Astrocyte of the spinal cord (primary cell): Measurements from ENCODE around the gene ATP9B.

ENCODE experiments used
- DNase-seq: peaks from one replicate; pipeline ENCODE4 v3.0.0; 2011; ENCODE audit warnings: low read depth, low spot score
- H3K4me3 ChIP-seq: 2 replicates; pipeline ENCODE4 v1.5.1; 2011; ENCODE audit warnings: low read depth, mild to moderate bottlenecking, low read length, moderate library complexity
- in situ Hi-C: cut with HindIII; loops from 2 replicates; pipeline ENCODE4 v1.10.0; 2017; ENCODE audit warnings: low sequenced_read_pairs
- TF ChIP-seq, protein P1 (sequence below): IDR thresholded peaks from 2 replicates; pipeline ENCODE4 v1.5.1; 2012; ENCODE audit warnings: low read depth, mild to moderate bottlenecking, low read length, inconsistent platforms

Gene ATP9B

DNA sequence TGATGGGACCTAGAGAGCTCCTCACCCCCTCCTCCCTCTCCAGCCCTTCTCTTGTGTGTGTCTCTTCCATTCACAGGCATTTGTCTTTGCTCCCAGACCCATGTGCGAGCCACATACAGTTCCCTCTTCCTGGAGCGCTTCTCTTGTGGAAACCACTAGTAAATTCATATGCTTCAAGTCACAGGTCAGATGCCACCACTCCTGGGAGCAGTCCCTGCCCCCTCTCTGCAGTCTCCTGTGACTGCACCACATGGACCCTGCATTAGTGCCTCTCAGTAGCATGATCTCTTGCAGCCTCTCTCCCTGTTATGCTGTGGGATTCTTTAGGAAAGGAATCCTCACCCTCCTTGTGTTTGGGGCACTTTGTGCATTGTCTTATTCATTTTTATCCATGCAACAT is 230.1 kb downstream of the ATP9B start:
- DNase-seq = no peak
- no peak overlapping the region for H3K4me3 ChIP-seq
- TF ChIP-seq, protein P1, sequence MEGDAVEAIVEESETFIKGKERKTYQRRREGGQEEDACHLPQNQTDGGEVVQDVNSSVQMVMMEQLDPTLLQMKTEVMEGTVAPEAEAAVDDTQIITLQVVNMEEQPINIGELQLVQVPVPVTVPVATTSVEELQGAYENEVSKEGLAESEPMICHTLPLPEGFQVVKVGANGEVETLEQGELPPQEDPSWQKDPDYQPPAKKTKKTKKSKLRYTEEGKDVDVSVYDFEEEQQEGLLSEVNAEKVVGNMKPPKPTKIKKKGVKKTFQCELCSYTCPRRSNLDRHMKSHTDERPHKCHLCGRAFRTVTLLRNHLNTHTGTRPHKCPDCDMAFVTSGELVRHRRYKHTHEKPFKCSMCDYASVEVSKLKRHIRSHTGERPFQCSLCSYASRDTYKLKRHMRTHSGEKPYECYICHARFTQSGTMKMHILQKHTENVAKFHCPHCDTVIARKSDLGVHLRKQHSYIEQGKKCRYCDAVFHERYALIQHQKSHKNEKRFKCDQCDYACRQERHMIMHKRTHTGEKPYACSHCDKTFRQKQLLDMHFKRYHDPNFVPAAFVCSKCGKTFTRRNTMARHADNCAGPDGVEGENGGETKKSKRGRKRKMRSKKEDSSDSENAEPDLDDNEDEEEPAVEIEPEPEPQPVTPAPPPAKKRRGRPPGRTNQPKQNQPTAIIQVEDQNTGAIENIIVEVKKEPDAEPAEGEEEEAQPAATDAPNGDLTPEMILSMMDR = no peak
- in situ Hi-C loops = no loop called here

DNA sequence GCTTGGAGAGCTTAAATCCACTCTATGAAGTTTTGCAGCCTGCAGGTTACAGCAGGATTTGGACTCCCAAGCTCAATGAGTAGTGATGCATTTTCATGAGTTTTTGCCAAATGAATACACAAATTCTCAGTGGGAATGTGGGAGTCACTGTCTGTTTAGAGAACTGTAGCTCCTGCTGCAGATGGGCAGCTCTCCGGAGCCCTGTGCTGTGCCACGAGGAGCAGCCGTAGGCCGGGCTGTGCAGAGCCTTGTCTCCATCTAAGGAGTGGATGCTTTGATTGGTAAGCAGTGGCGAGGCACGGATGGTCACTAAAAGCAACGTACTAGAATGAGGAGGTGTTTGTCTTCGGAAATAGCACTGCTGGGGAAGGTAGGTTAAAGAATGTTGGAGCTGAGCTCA is 230.5 kb downstream of the ATP9B start:
- TF ChIP-seq, protein P1 = no peak
- H3K4me3 ChIP-seq = no peak overlapping the region
- in situ Hi-C loops = no loop called here

DNA sequence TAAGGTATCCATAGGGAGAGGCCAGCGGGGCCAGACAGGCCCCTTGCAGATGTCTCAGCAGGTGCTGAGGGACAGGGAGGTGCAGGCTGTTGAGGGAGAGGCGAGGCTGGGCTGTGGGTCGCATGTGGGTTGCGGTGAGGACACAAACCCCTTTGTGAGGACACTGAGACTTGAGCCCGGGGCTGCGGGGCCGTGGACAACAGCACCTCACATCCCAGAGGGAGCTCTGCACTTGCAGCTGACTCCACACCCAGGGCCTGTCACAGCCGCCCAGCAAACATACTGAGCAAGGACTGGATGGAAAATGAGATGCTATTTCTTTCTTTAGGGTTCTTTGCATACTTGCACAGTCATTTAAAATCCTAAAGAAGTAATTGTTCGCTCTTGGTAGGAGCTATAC is 231.2 kb downstream of the ATP9B start:
- no peak for DNase-seq
- H3K4me3 ChIP-seq = no peak overlapping the region
- TF ChIP-seq, protein P1 = no peak
- in situ Hi-C loops = no loop called here

More for the DNA sequence above, 230.5 kb downstream of the ATP9B start:
- no peak for DNase-seq

DNA sequence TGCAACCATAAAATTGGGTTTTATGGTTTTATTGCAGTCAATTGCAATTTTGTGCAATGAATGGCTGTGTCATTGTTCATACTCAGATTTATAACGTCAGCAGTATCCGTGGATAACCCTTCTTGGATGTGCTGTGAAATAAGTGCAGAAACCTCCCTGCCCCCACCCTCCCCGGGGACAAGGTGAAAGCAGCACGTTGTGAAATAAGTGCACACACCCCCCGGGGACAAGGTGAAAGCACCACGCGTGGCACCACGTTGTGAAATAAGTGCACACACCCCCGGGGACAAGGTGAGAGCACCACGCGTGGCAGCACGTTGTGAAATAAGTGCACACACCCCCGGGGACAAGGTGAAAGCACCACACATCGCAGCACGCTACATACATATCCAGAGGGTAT is 232.9 kb downstream of the ATP9B start:
- in situ Hi-C loops = no loop called here
- TF ChIP-seq, protein P1 = no peak

DNA sequence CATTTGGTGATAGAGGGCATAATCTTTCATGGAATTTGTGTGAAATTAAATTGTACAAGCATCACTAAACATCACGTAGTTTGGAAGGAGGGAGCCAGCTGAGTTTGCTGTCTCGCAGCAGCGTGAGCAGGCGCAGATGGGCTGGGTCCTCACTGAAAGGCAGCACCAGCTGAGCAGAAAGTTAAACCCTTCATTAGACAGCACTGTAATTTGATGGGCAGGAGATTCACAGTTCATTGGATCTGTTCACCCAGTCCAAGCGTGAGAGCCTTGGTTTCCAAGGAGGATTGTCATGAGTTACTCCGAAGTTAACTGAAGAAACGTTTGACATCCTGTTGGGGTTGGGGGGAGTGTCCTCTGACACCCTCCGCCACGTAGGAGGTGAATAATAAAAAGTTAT is 236.7 kb downstream of the ATP9B start:
- TF ChIP-seq, protein P1 = no peak
- no peak overlapping the region for H3K4me3 ChIP-seq
- in situ Hi-C loops = no loop called here
- no peak for DNase-seq

More for the DNA sequence above, 232.9 kb downstream of the ATP9B start:
- DNase-seq = no peak
- H3K4me3 ChIP-seq = no peak overlapping the region

DNA sequence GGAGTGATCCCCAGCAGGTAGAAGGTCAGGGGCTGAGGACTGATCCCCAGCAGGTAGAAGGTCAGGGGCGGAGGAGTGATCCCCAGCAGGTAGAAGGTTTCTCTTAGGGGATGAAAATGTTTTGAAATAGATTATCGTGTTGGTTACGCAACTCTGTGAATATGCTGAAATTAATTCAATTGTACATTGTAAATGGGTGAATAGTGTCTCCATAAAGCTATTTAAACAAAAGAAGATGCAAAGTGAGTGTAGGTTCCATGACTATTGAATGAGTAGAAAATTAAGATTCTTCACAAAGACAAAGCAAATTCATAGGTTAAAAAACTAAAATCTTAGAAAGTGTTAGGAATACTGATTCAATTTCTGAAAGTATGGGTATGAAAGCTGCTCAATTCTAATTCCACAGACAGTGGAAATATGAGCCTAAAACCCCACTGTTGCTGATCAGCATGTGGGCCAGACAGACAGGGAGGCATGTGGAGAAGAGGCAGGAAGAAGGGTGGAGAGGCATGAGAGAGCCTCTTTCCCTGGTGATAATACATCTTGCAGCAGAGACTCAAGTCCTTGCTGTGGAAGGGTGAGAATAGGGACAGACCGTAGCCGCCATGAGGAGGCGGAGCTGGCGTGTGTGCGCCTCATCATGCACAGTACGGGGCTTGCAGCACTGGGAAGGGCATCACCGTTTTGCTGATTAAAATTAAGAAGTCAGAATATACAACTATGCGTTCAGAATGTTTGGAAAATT is 240.6 kb downstream of the ATP9B start:
- in situ Hi-C loops = no loop called here
- TF ChIP-seq, protein P1 = no peak
- peak; percentile 28 for DNase-seq
- no peak overlapping the region for H3K4me3 ChIP-seq
